Testis (tissue), 2 donors: ENCODE measurements around the gene GSG1.

ENCODE experiments used
- POLR2A ChIP-seq: fragments of 450-650 bp; IDR thresholded peaks from one replicate; pipeline ENCODE4 v1.6.1; 2017; ENCODE audit warnings: antibody characterized with exemption, mild to moderate bottlenecking, moderate library complexity
- TF ChIP-seq, protein P1 (sequence below), 3 experiments: fragments of 450-650 bp in 2 of 3; fragments of 200-600 bp in 1 of 3; sonication (generic) in 1 of 3; IDR thresholded peaks; one replicate each; pipeline ENCODE4 v1.5.1; 2016 to 2019; ENCODE audit warnings: antibody characterized with exemption in 3 of 3, mild to moderate bottlenecking in 2 of 3, moderate library complexity in 1 of 3

DNA sequence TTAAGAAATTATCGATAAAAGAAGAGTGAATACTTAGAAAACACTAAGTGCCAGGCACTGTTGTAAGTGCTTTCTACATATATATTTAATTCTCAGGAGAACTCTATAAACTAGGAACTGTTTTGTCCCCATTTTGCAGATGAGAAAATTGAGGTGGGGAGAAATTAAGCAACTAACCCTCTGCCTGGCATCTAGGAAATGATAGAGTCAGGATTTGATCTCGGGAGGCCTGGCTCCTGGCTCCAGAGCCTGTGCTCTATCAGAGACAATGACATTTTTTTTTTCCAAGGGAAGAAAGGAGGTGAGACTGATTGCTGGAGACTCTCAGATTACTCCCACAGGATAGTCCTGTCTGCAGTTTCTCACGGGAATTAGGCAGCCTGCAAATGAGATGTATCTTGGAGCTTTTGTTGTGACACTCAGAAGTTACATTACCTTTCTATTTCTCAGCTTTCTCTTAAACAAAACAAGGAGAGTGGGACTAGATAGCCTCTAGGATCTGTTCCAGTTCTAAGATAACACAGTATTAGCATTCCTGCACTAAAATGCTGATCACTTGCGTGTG is 60.7 kb downstream of the GSG1 start:
- TF ChIP-seq, protein P1, sequence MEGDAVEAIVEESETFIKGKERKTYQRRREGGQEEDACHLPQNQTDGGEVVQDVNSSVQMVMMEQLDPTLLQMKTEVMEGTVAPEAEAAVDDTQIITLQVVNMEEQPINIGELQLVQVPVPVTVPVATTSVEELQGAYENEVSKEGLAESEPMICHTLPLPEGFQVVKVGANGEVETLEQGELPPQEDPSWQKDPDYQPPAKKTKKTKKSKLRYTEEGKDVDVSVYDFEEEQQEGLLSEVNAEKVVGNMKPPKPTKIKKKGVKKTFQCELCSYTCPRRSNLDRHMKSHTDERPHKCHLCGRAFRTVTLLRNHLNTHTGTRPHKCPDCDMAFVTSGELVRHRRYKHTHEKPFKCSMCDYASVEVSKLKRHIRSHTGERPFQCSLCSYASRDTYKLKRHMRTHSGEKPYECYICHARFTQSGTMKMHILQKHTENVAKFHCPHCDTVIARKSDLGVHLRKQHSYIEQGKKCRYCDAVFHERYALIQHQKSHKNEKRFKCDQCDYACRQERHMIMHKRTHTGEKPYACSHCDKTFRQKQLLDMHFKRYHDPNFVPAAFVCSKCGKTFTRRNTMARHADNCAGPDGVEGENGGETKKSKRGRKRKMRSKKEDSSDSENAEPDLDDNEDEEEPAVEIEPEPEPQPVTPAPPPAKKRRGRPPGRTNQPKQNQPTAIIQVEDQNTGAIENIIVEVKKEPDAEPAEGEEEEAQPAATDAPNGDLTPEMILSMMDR (IDR thresholded peaks at IDR 0.05): no peak
- TF ChIP-seq POLR2A: no peak
